Right renal cortex interstitium (tissue), 3 donors: ENCODE data around the gene STAB1. TPM values are rescaled to one million over a fixed set of nuclear protein-coding genes. Genes with fewer than 3 reads are reported as not detected.

Experiments used
- DNase-seq, 3 donors: peaks; one replicate each; pipeline ENCODE4 v3.0.0-alpha.2; 2013; ENCODE audit warnings: low read depth in 3 of 3, low spot score in 2 of 3
- polyA plus RNA-seq, 3 donors: library from polyadenylated mRNA; unstranded; fragments of 120-200 nt; gene quantifications; one replicate each; pipeline ENCODE4 v1.2.1, GENCODE V29; 2013; ENCODE audit not compliant: insufficient read length in 3 of 3

The STAB1 gene
- polyA plus RNA-seq, 3 donors, result 30.5 to 34.8 (median 34.8) TPM

- no peak for DNase-seq
Observed at GRCh38 chr3:52532838-52533622, 37.9 kb downstream of the STAB1 start.

- no peak for DNase-seq
Observed at GRCh38 chr3:52533623-52534280, 38.6 kb downstream of the STAB1 start, which contains the start of gene NT5DC2. NT5DC2 (minus strand) TSS chr3:52533857; CDS start chr3:52533737, 120 bp downstream.

GRCh38 chr3:52534281-52535183 is 39.4 kb downstream of the STAB1 start:
- no peak for DNase-seq

- no peak for DNase-seq
Observed at GRCh38 chr3:52535411-52536111, 40.4 kb downstream of the STAB1 start.

- DNase-seq, result no peak
Observed at GRCh38 chr3:52536112-52536368, 40.9 kb downstream of the STAB1 start.

GRCh38 chr3:52536369-52537164 is 41.4 kb downstream of the STAB1 start, which contains the start of gene UQCC5:
UQCC5 (plus strand) TSS chr3:52536605; CDS start chr3:52536756, 151 bp downstream.
- peak; percentile 83 to 95 (median 89) for DNase-seq

GRCh38 chr3:52537165-52537620 is 42.1 kb downstream of the STAB1 start:
- DNase-seq, result no peak

- DNase-seq, result no peak
Observed at GRCh38 chr3:52537726-52538421, 42.7 kb downstream of the STAB1 start.

GRCh38 chr3:52539010-52539653 is 44.0 kb downstream of the STAB1 start:
- no peak for DNase-seq

GRCh38 chr3:52541050-52541449 is 45.9 kb downstream of the STAB1 start:
- no peak for DNase-seq

- DNase-seq, result no peak
Observed at GRCh38 chr3:52544937-52545336, 49.8 kb downstream of the STAB1 start.

- no peak for DNase-seq
Observed at GRCh38 chr3:52546111-52546901, 51.2 kb downstream of the STAB1 start.

GRCh38 chr3:52547143-52547542 is 52.0 kb downstream of the STAB1 start:
- no peak for DNase-seq

- DNase-seq, result no peak
Observed at GRCh38 chr3:52551118-52551517, 56.0 kb downstream of the STAB1 start.

GRCh38 chr3:52552089-52552488 is 57.0 kb downstream of the STAB1 start:
- no peak for DNase-seq

- DNase-seq, result no peak
Observed at GRCh38 chr3:52554026-52554755, 59.1 kb downstream of the STAB1 start.

- no peak for DNase-seq
Observed at GRCh38 chr3:52555056-52555455, 59.9 kb downstream of the STAB1 start.
